NT2/D1 (cell line): ENCODE results near the gene TMEM270.

Experiments
- SUZ12 ChIP-seq: IDR thresholded peaks from 2 replicates; pipeline ENCODE4 v1.6.1; 2011; ENCODE audit not compliant: insufficient read length, insufficient read depth; ENCODE audit errors: extremely low read depth
- YY1 ChIP-seq: IDR thresholded peaks from 2 replicates; pipeline ENCODE4 v1.6.1; 2011; ENCODE audit not compliant: insufficient read length, insufficient read depth
- ZNF274 ChIP-seq: IDR thresholded peaks from 2 replicates; pipeline ENCODE4 v1.6.1; 2011; ENCODE audit warnings: mild to moderate bottlenecking, low read depth, low read length

DNA sequence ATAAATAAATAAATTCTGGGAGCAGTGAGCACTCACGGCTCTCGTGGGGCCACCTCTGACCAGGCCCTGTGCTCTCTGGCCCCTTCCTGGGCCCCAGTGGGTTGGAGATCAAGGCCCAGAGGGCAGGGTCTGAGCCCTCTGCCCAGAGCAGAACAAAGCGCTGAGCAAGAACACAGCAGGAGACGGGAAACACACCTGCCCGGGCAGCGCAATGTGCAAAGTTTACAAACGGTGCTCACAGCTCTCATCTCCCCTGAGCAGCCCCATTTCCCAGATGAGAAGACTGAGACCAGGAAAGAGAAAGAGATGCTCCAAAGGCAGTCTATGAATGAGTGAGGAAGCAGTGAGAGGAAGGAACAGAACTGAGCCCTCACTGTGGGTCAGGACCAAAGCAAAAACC, 21.7 kb upstream of the TMEM270 start:
- TF ChIP-seq ZNF274 (no peak), SUZ12 (no peak), YY1 (no peak)
